PC-3 (cell line): ENCODE results near the gene FOXJ3.

ENCODE experiments used
- CTCF ChIP-seq: fragments of 300-600 bp; sonication (generic); conservative IDR thresholded peaks from 2 replicates; pipeline ENCODE4 v1.5.1; 2017; ENCODE audit warnings: antibody characterized with exemption, low read depth, mild to moderate bottlenecking, low read length
- EZH2 ChIP-seq: fragments of 300-600 bp; sonication (generic); IDR thresholded peaks from one replicate; pipeline ENCODE4 v1.6.1; 2017; ENCODE audit warnings: antibody characterized with exemption, mild to moderate bottlenecking, low read length; ENCODE audit not compliant: unreplicated experiment
- EZH2phosphoT487 ChIP-seq: fragments of 300-600 bp; sonication (generic); IDR thresholded peaks from 2 replicates; pipeline ENCODE4 v1.6.1; 2018; ENCODE audit warnings: mild to moderate bottlenecking, antibody characterized with exemption, low read length, borderline replicate concordance

- TF ChIP-seq EZH2phosphoT487, result no peak
- no peak for TF ChIP-seq CTCF
- TF ChIP-seq EZH2, result no peak
Measured at GRCh38 chr1:42228938-42229337, 106.1 kb downstream of the FOXJ3 start.
